GM12891 (cell line): ENCODE results near the gene WNT7B.

Experiments
- POLR2A ChIP-seq: IDR thresholded peaks from 2 replicates; pipeline ENCODE4 v1.6.1; 2011; ENCODE audit warnings: low read depth, low read length, control low read depth
- TAF1 ChIP-seq: IDR thresholded peaks from 2 replicates; pipeline ENCODE4 v1.6.1; 2011; ENCODE audit warnings: low read depth, low read length, control low read depth

GRCh38 chr22:45962434-45962718 lies 14.6 kb downstream of the WNT7B start:
- TF ChIP-seq POLR2A (no peak), TAF1 (no peak)
